Endodermal cell (in vitro differentiated cells): ENCODE measurements around the gene ZNF597. TPM values are rescaled to one million over a fixed set of nuclear protein-coding genes. Genes with fewer than 3 reads are reported as not detected.

Source experiments
- DNase-seq: peaks from one replicate; pipeline ENCODE4 v3.0.0-alpha.2; 2017
- H3K27ac ChIP-seq: 2 replicates; pipeline ENCODE4 v1.5.1; 2013; ENCODE audit warnings: mild to moderate bottlenecking, low read depth, low read length, moderate library complexity
- H3K27me3 ChIP-seq: 2 replicates; pipeline ENCODE4 v1.6.1; 2013; ENCODE audit warnings: mild to moderate bottlenecking, low read length, moderate library complexity; ENCODE audit not compliant: insufficient read depth, control insufficient read depth, poor library complexity, severe bottlenecking
- H3K36me3 ChIP-seq: 2 replicates; pipeline ENCODE4 v1.7.0; 2013; ENCODE audit warnings: mild to moderate bottlenecking, low read length, moderate library complexity; ENCODE audit not compliant: control insufficient read depth, insufficient read depth
- H3K4me1 ChIP-seq: one replicate; pipeline ENCODE4 v1.7.0; 2013; ENCODE audit warnings: low read length; ENCODE audit not compliant: control insufficient read depth, insufficient read depth
- H3K4me3 ChIP-seq: 2 replicates; pipeline ENCODE4 v1.5.1; 2013; ENCODE audit warnings: mild to moderate bottlenecking, low read length, moderate library complexity
- H3K9ac ChIP-seq: 2 replicates; pipeline ENCODE4 v1.6.1; 2013; ENCODE audit warnings: mild to moderate bottlenecking, low read length, moderate library complexity; ENCODE audit not compliant: poor library complexity, severe bottlenecking; ENCODE audit errors: extremely low read depth
- H3K9me3 ChIP-seq: 2 replicates; pipeline ENCODE4 v1.6.1; 2013; ENCODE audit warnings: mild to moderate bottlenecking, low read length, moderate library complexity; ENCODE audit not compliant: control insufficient read depth
- H3K27ac Mint-ChIP-seq: 2 replicates; pipeline ENCODE4 v1.8.0; 2020; ENCODE audit warnings: mixed read lengths
- H3K27me3 Mint-ChIP-seq: 2 replicates; pipeline ENCODE4 v1.8.0; 2021; ENCODE audit warnings: mild to moderate bottlenecking, mixed read lengths; ENCODE audit not compliant: insufficient read depth
- H3K36me3 Mint-ChIP-seq: 2 replicates; pipeline ENCODE4 v1.8.0; 2020; ENCODE audit warnings: low read depth, mixed read lengths
- H3K4me1 Mint-ChIP-seq: 2 replicates; pipeline ENCODE4 v1.8.0; 2020; ENCODE audit warnings: mixed read lengths
- H3K4me3 Mint-ChIP-seq: 2 replicates; pipeline ENCODE4 v1.8.0; 2020; ENCODE audit warnings: mild to moderate bottlenecking, moderate library complexity, mixed read lengths
- H3K9me3 Mint-ChIP-seq: 2 replicates; pipeline ENCODE4 v1.8.0; 2020; ENCODE audit warnings: mild to moderate bottlenecking, mixed read lengths
- WGBS, 2 experiments: methylation state at CpG; one replicate each; pipeline versions ENCODE4 v1.1.5 to v1.1.7; 2013; ENCODE audit warnings: missing lambda C conversion rate in 2 of 2, mixed read lengths in 1 of 2; ENCODE audit not compliant: insufficient coverage in 1 of 2, insufficient read length in 1 of 2; 5-methylcytosine and 5-hydroxymethylcytosine counted together
- total RNA-seq, 2 donors: library from RNA; stranded (reverse); fragmentation: NEBNext Ultra II Directional in 1 of 2; extraction: Animal tissue kit (Norgen Biotek cat#: 25700) in 1 of 2; gene quantifications; 2 replicates in 1 of 2; 3 replicates in 1 of 2; pipeline ENCODE4 v1.2.1, GENCODE V29; 2021
- TF ChIP-seq, protein P1 (sequence below): fragments of 200-600 bp; sonication (generic); conservative IDR thresholded peaks from 2 replicates; pipeline ENCODE4 v1.5.0; 2021; ENCODE audit warnings: antibody characterized with exemption, mild to moderate bottlenecking

ZNF597 gene
- total RNA-seq, 2 donors from 2014 or later: 2.0 to 3.1 TPM

DNA sequence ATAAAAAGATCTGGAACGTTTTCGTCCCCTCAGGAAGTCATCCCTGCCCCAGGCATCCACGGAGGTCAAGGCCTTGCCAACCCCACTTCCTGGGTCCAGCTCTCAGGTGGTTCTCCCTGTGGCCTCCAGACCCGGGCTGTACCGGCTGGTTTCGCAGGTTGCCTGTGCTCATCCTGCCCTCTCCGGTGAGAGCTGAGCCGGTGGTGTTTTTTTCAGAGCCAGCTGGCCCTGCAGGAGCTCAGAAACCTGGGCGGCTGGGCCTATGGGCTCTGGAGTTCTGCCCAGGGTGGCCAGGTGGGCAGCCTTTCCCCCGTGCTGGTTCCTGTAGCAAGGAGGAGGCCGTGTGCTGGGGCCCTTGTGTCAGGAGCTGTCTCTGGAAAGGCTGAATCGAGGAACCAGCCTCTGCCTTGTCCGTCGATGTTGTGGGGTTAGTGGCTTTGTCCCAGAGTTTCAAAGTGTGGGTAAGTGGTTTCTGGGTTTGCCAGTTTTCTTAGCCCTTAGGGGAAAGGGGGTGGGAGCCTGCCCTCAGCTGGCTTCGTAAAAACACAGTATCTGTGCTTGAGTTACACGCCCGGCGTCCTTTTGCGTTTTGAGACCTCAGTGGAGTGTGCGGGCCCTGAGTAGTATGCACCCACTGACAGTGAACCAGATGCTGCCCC is 28.3 kb upstream of the ZNF597 start:
- DNase-seq: peak; percentile 27
- no peaks in the 10 kb centered on the region for H3K27me3 Mint-ChIP-seq

DNA sequence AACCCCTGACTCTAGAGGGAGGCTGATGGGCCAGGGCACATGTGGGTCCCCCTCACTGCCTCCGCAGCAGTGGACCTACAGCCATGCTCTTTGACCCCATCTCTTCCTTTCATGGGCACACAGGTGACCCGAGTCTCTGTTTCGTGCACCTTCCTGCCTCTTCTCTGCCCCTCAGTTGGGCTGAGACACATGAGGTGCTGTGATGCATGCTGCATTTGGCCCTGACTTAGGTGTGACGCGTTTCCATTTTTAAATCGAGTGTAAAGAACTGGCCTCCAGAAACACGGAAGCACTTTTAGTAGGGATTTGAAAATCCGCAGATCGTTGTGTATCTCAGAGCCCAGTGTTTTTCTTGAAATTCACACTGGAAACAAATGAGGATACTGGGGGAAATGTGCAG is 27.4 kb upstream of the ZNF597 start:
- TF ChIP-seq, protein P1, sequence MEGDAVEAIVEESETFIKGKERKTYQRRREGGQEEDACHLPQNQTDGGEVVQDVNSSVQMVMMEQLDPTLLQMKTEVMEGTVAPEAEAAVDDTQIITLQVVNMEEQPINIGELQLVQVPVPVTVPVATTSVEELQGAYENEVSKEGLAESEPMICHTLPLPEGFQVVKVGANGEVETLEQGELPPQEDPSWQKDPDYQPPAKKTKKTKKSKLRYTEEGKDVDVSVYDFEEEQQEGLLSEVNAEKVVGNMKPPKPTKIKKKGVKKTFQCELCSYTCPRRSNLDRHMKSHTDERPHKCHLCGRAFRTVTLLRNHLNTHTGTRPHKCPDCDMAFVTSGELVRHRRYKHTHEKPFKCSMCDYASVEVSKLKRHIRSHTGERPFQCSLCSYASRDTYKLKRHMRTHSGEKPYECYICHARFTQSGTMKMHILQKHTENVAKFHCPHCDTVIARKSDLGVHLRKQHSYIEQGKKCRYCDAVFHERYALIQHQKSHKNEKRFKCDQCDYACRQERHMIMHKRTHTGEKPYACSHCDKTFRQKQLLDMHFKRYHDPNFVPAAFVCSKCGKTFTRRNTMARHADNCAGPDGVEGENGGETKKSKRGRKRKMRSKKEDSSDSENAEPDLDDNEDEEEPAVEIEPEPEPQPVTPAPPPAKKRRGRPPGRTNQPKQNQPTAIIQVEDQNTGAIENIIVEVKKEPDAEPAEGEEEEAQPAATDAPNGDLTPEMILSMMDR: no peak
- no peaks in the 10 kb centered on the region for H3K27me3 ChIP-seq
- H3K9ac ChIP-seq: no peak overlapping the region
- WGBS, 2 experiments: 85 to 90% methylated on average over 7 to 9 of the region's 9 CpGs
- DNase-seq: peak; percentile 37
- no peaks in the 10 kb centered on the region for H3K27me3 Mint-ChIP-seq
- no peak overlapping the region for H3K4me3 ChIP-seq
- H3K4me3 Mint-ChIP-seq: no peak overlapping the region
- peaks cover 29% of the 10 kb centered on the region for H3K36me3 ChIP-seq
- peaks cover 24% of the 10 kb centered on the region for H3K4me1 Mint-ChIP-seq
- peaks cover 6% of the 10 kb centered on the region for H3K4me1 ChIP-seq
- peaks cover 41% of the 10 kb centered on the region for H3K36me3 Mint-ChIP-seq
- H3K9me3 Mint-ChIP-seq: no peaks in the 10 kb centered on the region
- H3K9me3 ChIP-seq: no peaks in the 10 kb centered on the region
- no peak overlapping the region for H3K27ac ChIP-seq
- H3K27ac Mint-ChIP-seq: peak overlapping the region; percentile 45

More for the DNA sequence above, 28.3 kb upstream of the ZNF597 start:
- H3K4me1 ChIP-seq: peaks cover 6% of the 10 kb centered on the region
- H3K4me1 Mint-ChIP-seq: peaks cover 21% of the 10 kb centered on the region
- peaks cover 34% of the 10 kb centered on the region for H3K36me3 Mint-ChIP-seq
- H3K4me3 Mint-ChIP-seq: no peak overlapping the region
- 94% methylated on average over 12 to 20 of the region's 20 CpGs for WGBS, 2 experiments
- no peaks in the 10 kb centered on the region for H3K9me3 Mint-ChIP-seq
- peaks cover 25% of the 10 kb centered on the region for H3K36me3 ChIP-seq
- no peak overlapping the region for H3K4me3 ChIP-seq
- H3K27ac ChIP-seq: no peak overlapping the region
- H3K27me3 ChIP-seq: no peaks in the 10 kb centered on the region
- no peak overlapping the region for H3K9ac ChIP-seq
- no peak overlapping the region for H3K27ac Mint-ChIP-seq
- TF ChIP-seq, protein P1: no peak
- no peaks in the 10 kb centered on the region for H3K9me3 ChIP-seq

DNA sequence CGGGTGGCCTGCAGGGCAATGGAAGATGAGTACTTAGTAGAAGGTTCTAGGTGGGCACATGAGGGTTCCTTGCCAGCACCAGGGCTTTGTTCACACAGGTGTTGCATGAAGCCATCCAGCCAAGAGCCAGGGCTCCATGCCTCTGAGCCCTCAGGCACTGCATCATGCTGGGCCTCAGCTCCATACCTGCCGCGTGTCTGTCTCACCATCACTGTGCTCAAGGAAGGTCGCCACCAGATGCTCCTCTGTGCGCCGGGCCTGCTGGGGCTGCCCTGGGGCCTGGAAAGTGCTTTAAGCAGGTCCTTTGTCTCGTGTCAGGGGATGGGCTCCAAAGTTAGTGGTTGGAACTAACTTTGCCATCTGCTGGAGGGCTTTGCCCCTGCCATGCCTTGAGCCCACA is 26.4 kb upstream of the ZNF597 start:
- Histone ChIP-seq H3K4me3 (no peak overlapping the region), H3K27me3 (no peaks in the 10 kb centered on the region), H3K9ac (no peak overlapping the region), H3K36me3 (peaks cover 36% of the 10 kb centered on the region), H3K4me1 (peaks cover 6% of the 10 kb centered on the region), H3K9me3 (no peaks in the 10 kb centered on the region), H3K27ac (no peak overlapping the region)
- DNase-seq: peak; percentile 44
- WGBS, 2 experiments: 96% methylated on average over 4 to 7 of the region's 7 CpGs
- H3K36me3 Mint-ChIP-seq: peaks cover 47% of the 10 kb centered on the region
- no peaks in the 10 kb centered on the region for H3K9me3 Mint-ChIP-seq
- no peak overlapping the region for H3K4me3 Mint-ChIP-seq
- H3K27me3 Mint-ChIP-seq: no peaks in the 10 kb centered on the region
- no peak overlapping the region for H3K27ac Mint-ChIP-seq
- peaks cover 22% of the 10 kb centered on the region for H3K4me1 Mint-ChIP-seq
- TF ChIP-seq, protein P1: no peak
